C4-2B (cell line): Measurements from ENCODE around the gene ZNF90.
"Not testable (repeated sequence)": the region's sequence is repeated elsewhere in the genome, so short reads cannot be mapped to it uniquely, and the experiment has no call there.

Source experiments
- H3K27ac ChIP-seq: fragments of 450-650 bp; 2 replicates; pipeline ENCODE4 v1.5.1; 2017
- CTCF ChIP-seq: fragments of 450-650 bp; conservative IDR thresholded peaks from 2 replicates; pipeline ENCODE4 v1.5.1; 2017; ENCODE audit warnings: mild to moderate bottlenecking
- ZFX ChIP-seq: fragments of 450-650 bp; IDR thresholded peaks from 2 replicates; pipeline ENCODE4 v1.6.1; 2017

Gene ZNF90

GRCh38 chr19:20051841-20052768 lies 25.7 kb upstream of the ZNF90 start:
- TF ChIP-seq CTCF (no peak; the same call in 1 of the 2 replicates), ZFX (no peak)
- H3K27ac ChIP-seq = peak overlapping the region; percentile 71

- not testable (repeated sequence) for H3K27ac ChIP-seq
Measured at GRCh38 chr19:20058738-20059137, 19.1 kb upstream of the ZNF90 start.

- TF ChIP-seq ZFX = no peak
- no peak for TF ChIP-seq CTCF
- H3K27ac ChIP-seq = no peak overlapping the region
Measured at GRCh38 chr19:20060282-20060681, 17.5 kb upstream of the ZNF90 start.

- H3K27ac ChIP-seq = no peak overlapping the region
- TF ChIP-seq ZFX (no peak), CTCF (no peak)
Measured at GRCh38 chr19:20066861-20067260, 10.9 kb upstream of the ZNF90 start.

- no peak for TF ChIP-seq ZFX
- no peak for TF ChIP-seq CTCF
- H3K27ac ChIP-seq = no peak overlapping the region
Measured at GRCh38 chr19:20067943-20068342, 9.9 kb upstream of the ZNF90 start.

GRCh38 chr19:20068559-20068958 lies 9.2 kb upstream of the ZNF90 start:
- H3K27ac ChIP-seq = not testable (repeated sequence)

- TF ChIP-seq ZFX = no peak
- TF ChIP-seq CTCF = no peak
- H3K27ac ChIP-seq = no peak overlapping the region
Measured at GRCh38 chr19:20070691-20071090, 7.1 kb upstream of the ZNF90 start.

GRCh38 chr19:20072936-20073335 lies 4.9 kb upstream of the ZNF90 start:
- no peak overlapping the region for H3K27ac ChIP-seq
- TF ChIP-seq ZFX = no peak
- no peak for TF ChIP-seq CTCF
